Choroid plexus epithelial cell (primary cell): ENCODE results near the gene NME9.
"Not testable (repeated sequence)": the region's sequence is repeated elsewhere in the genome, so short reads cannot be mapped to it uniquely, and the experiment has no call there.

Experiments
- DNase-seq: peaks from one replicate; pipeline ENCODE4 v3.0.0-alpha.2; 2010; ENCODE audit warnings: low read depth
- H3K4me3 ChIP-seq: 2 replicates; pipeline ENCODE4 v1.5.1; 2011; ENCODE audit warnings: low read depth, mild to moderate bottlenecking, control low read depth, low read length, moderate library complexity
- CTCF ChIP-seq: conservative IDR thresholded peaks from 2 replicates; pipeline ENCODE4 v1.5.1; 2011; ENCODE audit warnings: low read depth, mild to moderate bottlenecking, control low read depth, inconsistent platforms, low read length, moderate library complexity

Gene NME9

GRCh38 chr3:138329127-138329983 is at the start of gene NME9:
Gene NME9 (minus strand): TSS chr3:138329851. CDS start chr3:138329335, 516 bp downstream.
- peak within 1 kb of the TSS; percentile 66 for H3K4me3 ChIP-seq
- peak; percentile 85 for DNase-seq
- peak; percentile 85 for TF ChIP-seq CTCF

GRCh38 chr3:138378990-138379389 is 49.3 kb upstream of the NME9 start:
- no peak for DNase-seq
- no peak overlapping the region for H3K4me3 ChIP-seq
- no peak for TF ChIP-seq CTCF

- no peak for TF ChIP-seq CTCF
- no peak for DNase-seq
- H3K4me3 ChIP-seq = no peak overlapping the region
Observed at GRCh38 chr3:138378331-138378730, 48.7 kb upstream of the NME9 start.

- TF ChIP-seq CTCF = no peak
- no peak for DNase-seq
- H3K4me3 ChIP-seq = no peak overlapping the region
Observed at GRCh38 chr3:138377804-138378203, 48.2 kb upstream of the NME9 start.

GRCh38 chr3:138377212-138377611 is 47.6 kb upstream of the NME9 start:
- not testable (repeated sequence) for H3K4me3 ChIP-seq

GRCh38 chr3:138376663-138377062 is 47.0 kb upstream of the NME9 start:
- peak; percentile 41 for DNase-seq
- TF ChIP-seq CTCF = no peak
- H3K4me3 ChIP-seq = no peak overlapping the region

More at GRCh38 chr3:138377212-138377611, 47.6 kb upstream of the NME9 start:
- not testable (repeated sequence) for DNase-seq

GRCh38 chr3:138375447-138375846 is 45.8 kb upstream of the NME9 start:
- TF ChIP-seq CTCF = no peak
- DNase-seq = no peak
- no peak overlapping the region for H3K4me3 ChIP-seq
